OCI-LY1 (cell line): Measurements from ENCODE around the gene PTGIS.

Experiments used
- H2AFZ ChIP-seq: fragments of 200-600 bp; sonication (generic), shearing (Covaris generic); 2 replicates; pipeline ENCODE4 v1.6.0; 2014; ENCODE audit warnings: antibody characterized with exemption, mild to moderate bottlenecking, low read length
- H3F3A ChIP-seq: fragments of 200-600 bp; sonication (generic), shearing (Covaris generic); 2 replicates; pipeline ENCODE4 v1.6.0; 2014; ENCODE audit warnings: mild to moderate bottlenecking, antibody characterized with exemption, low read length, moderate library complexity; ENCODE audit not compliant: insufficient read depth
- H3K27ac ChIP-seq: fragments of 200-600 bp; sonication (generic); 2 replicates; pipeline ENCODE4 v1.5.1; 2014; ENCODE audit warnings: low read length, mixed run types, mild to moderate bottlenecking, low read depth; ENCODE audit not compliant: poor library complexity, severe bottlenecking
- H3K27me3 ChIP-seq: fragments of 200-600 bp; sonication (generic); 2 replicates; pipeline ENCODE4 v1.6.0; 2014; ENCODE audit warnings: antibody characterized with exemption, mild to moderate bottlenecking, low read length, moderate library complexity; ENCODE audit not compliant: insufficient read depth
- H3K36me3 ChIP-seq: fragments of 200-600 bp; sonication (generic); 2 replicates; pipeline ENCODE4 v1.6.1; 2014; ENCODE audit warnings: mild to moderate bottlenecking, antibody characterized with exemption, low read length, moderate library complexity, mixed read lengths; ENCODE audit not compliant: insufficient read depth
- H3K4me1 ChIP-seq: fragments of 200-600 bp; sonication (generic); 2 replicates; pipeline ENCODE4 v1.5.1; 2014; ENCODE audit warnings: mild to moderate bottlenecking, low read length, moderate library complexity; ENCODE audit not compliant: insufficient read depth, severe bottlenecking
- H3K4me2 ChIP-seq: fragments of 200-600 bp; sonication (generic), shearing (Covaris generic); 2 replicates; pipeline ENCODE4 v1.6.1; 2014; ENCODE audit warnings: low read length
- H3K4me3 ChIP-seq: fragments of 200-600 bp; sonication (generic); 2 replicates; pipeline ENCODE4 v1.5.1; 2014; ENCODE audit warnings: low read length, low read depth, mild to moderate bottlenecking, mixed read lengths; ENCODE audit not compliant: poor library complexity, severe bottlenecking
- H3K79me2 ChIP-seq: fragments of 200-600 bp; shearing (Covaris generic); 2 replicates; pipeline ENCODE4 v1.6.1; 2016; ENCODE audit warnings: mixed run types, low read length, mixed read lengths; ENCODE audit not compliant: insufficient read depth
- H3K9ac ChIP-seq: fragments of 200-600 bp; sonication (generic), shearing (Covaris generic); 2 replicates; pipeline ENCODE4 v1.6.1; 2014; ENCODE audit warnings: mild to moderate bottlenecking, low read length, mixed read lengths
- H3K9me2 ChIP-seq: fragments of 200-600 bp; sonication (generic), shearing (Covaris generic); 2 replicates; pipeline ENCODE4 v1.6.1; 2014; ENCODE audit warnings: low read depth, mild to moderate bottlenecking, low read length, mixed read lengths
- H3K9me3 ChIP-seq: fragments of 200-600 bp; shearing (Covaris generic); 2 replicates; pipeline ENCODE4 v1.6.1; 2014; ENCODE audit warnings: low read length, mixed read lengths
- H4K20me1 ChIP-seq: fragments of 200-600 bp; sonication (generic), shearing (Covaris generic); 2 replicates; pipeline ENCODE4 v1.6.0; 2016; ENCODE audit warnings: mild to moderate bottlenecking, low read length; ENCODE audit not compliant: insufficient read depth
- CTCF ChIP-seq: fragments of 200-600 bp; sonication (generic), shearing (Covaris generic); IDR thresholded peaks from 2 replicates; pipeline ENCODE4 v1.5.1; 2017; ENCODE audit warnings: mild to moderate bottlenecking, antibody characterized with exemption, low read length, moderate library complexity, mixed read lengths
- EZH2 ChIP-seq: fragments of 200-600 bp; sonication (generic), shearing (Covaris generic); IDR thresholded peaks from 2 replicates; pipeline ENCODE4 v1.8.0; 2017; ENCODE audit warnings: borderline replicate concordance, mixed run types, mild to moderate bottlenecking, antibody characterized with exemption, low read length, moderate library complexity, mixed read lengths

Gene PTGIS

GRCh38 chr20:49457444-49457843 lies 110.5 kb downstream of the PTGIS start:
- Histone ChIP-seq H3K4me2 (no peak overlapping the region), H3K9me3 (no peaks in the 10 kb centered on the region), H3K4me3 (no peak overlapping the region), H3K27ac (no peak overlapping the region), H3F3A (no peaks in the 10 kb centered on the region), H3K79me2 (no peaks in the 10 kb centered on the region), H4K20me1 (no peaks in the 10 kb centered on the region), H3K36me3 (no peaks in the 10 kb centered on the region), H3K27me3 (no peaks in the 10 kb centered on the region), H3K9ac (no peak overlapping the region), H3K9me2 (no peaks in the 10 kb centered on the region), H2AFZ (no peak overlapping the region), H3K4me1 (no peaks in the 10 kb centered on the region)
- TF ChIP-seq CTCF (no peak), EZH2 (no peak)

GRCh38 chr20:49456646-49457045 lies 111.3 kb downstream of the PTGIS start:
- Histone ChIP-seq H3K79me2 (no peaks in the 10 kb centered on the region), H3K9me3 (no peaks in the 10 kb centered on the region), H3K4me2 (no peak overlapping the region), H3K27me3 (no peaks in the 10 kb centered on the region), H3K36me3 (no peaks in the 10 kb centered on the region), H2AFZ (no peak overlapping the region), H3K9ac (no peak overlapping the region), H3K9me2 (no peaks in the 10 kb centered on the region), H3K27ac (no peak overlapping the region), H3F3A (no peaks in the 10 kb centered on the region), H3K4me3 (no peak overlapping the region), H4K20me1 (no peaks in the 10 kb centered on the region), H3K4me1 (no peaks in the 10 kb centered on the region)
- no peak for TF ChIP-seq EZH2
- TF ChIP-seq CTCF = no peak

GRCh38 chr20:49455691-49456090 lies 112.2 kb downstream of the PTGIS start:
- H2AFZ ChIP-seq = no peak overlapping the region
- no peaks in the 10 kb centered on the region for H3K27me3 ChIP-seq
- no peak overlapping the region for H3K4me2 ChIP-seq

More at GRCh38 chr20:49455691-49456090, 112.2 kb downstream of the PTGIS start:
- H3K4me3 ChIP-seq = no peak overlapping the region
- no peak overlapping the region for H3K9ac ChIP-seq
- no peaks in the 10 kb centered on the region for H3K79me2 ChIP-seq
- H3K27ac ChIP-seq = no peak overlapping the region
- H3K9me2 ChIP-seq = no peaks in the 10 kb centered on the region
- H3K4me1 ChIP-seq = no peaks in the 10 kb centered on the region
- H3K9me3 ChIP-seq = no peaks in the 10 kb centered on the region
- no peaks in the 10 kb centered on the region for H3F3A ChIP-seq
- H4K20me1 ChIP-seq = no peaks in the 10 kb centered on the region
- TF ChIP-seq CTCF (no peak), EZH2 (no peak)
- H3K36me3 ChIP-seq = no peaks in the 10 kb centered on the region
